ENCODE results near the gene CHCHD10.

- no peak for TF ChIP-seq CTCF (IDR thresholded peaks at IDR 0.05)
- TF ChIP-seq POLR2A (IDR thresholded peaks at IDR 0.05), result no peak
Observed at GRCh38 chr22:23812378-23812777, 44.6 kb upstream of the CHCHD10 start.

All from adrenal gland (tissue), 5 donors.